Measurements from ENCODE around the gene FOXE3. TPM values are rescaled to one million over a fixed set of nuclear protein-coding genes. Genes with fewer than 3 reads are reported as not detected.

FOXE3 gene
- total RNA-seq, 1 donor from 2014 or later, result not detected

DNA sequence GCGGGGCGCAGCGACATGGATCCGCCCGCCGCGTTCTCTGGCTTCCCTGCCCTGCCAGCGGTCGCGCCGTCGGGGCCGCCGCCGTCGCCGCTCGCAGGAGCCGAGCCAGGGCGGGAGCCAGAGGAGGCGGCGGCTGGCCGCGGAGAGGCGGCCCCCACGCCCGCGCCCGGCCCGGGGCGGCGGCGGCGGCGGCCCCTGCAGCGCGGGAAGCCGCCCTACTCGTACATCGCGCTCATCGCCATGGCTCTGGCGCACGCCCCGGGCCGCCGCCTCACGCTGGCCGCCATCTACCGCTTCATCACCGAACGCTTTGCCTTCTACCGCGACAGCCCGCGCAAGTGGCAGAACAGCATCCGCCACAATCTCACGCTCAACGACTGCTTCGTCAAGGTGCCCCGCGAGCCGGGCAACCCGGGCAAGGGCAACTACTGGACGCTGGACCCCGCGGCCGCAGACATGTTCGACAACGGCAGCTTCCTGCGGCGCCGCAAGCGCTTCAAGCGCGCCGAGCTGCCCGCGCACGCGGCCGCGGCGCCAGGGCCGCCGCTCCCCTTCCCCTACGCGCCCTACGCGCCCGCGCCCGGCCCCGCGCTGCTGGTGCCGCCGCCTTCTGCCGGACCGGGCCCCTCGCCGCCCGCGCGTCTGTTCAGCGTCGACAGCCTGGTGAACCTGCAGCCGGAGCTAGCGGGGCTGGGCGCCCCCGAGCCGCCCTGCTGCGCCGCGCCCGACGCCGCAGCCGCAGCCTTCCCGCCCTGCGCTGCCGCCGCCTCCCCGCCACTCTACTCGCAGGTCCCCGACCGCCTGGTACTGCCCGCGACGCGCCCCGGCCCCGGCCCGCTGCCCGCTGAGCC lies 459 bp downstream of the FOXE3 start:
- Histone ChIP-seq H3K27me3 (ENCODE audit: control insufficient read depth, insufficient read depth, low read length) (peaks cover 33% of the 10 kb centered on the region), H3K4me3 (ENCODE audit: low read depth, low read length) (peak overlapping the region; percentile 21), H3K36me3 (ENCODE audit: control insufficient read depth, insufficient read depth, low read length) (no peaks in the 10 kb centered on the region)
- no peak for TF ChIP-seq CTCF (IDR thresholded peaks at IDR 0.05; ENCODE audit: insufficient read depth, low read length, poor library complexity, severe bottlenecking)
- no peak for DNase-seq (ENCODE audit: low read depth)

DNA sequence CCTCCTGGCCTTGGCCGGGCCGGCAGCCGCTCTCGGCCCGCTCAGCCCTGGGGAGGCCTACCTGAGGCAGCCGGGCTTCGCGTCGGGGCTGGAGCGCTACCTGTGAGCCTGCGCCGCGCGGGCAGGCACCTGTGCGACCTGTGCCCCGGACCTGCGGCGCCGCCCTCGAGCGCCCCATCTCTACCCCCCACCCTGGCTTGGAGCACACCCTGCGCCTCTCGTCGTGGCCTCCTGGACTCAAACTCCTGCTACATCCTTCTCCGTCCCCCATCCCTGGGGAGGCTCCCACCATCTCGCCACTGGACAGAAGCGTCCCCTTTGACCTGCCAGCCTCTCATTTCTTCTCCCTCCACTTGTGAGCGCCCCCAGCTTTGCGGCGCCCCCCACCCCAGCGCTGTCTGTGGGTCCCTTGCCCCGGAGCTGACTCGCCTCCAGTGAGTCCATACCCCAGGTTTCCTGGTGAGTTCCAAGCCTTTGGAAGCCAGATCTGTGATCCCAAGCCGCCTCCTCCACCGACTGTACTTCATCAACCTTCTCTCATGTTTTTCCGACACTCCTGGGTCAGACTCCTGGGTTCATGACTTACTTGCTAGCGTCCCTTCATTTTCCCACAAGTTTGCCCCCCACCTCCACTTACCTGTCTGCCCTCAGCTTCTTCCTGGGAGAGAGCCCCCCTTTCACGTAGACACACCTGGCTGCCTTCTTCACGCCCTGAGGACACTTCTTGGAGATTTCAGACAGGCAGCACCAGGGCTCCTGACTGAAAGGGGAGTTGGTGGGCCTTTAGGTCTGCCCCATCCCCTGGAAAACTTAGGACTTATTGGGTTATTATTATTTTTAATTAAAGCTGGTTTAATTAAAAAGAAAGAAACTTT lies 1.3 kb downstream of the FOXE3 start:
- Histone ChIP-seq H3K4me3 (ENCODE audit: low read depth, low read length) (no peak overlapping the region), H3K27me3 (ENCODE audit: control insufficient read depth, insufficient read depth, low read length) (peaks cover 33% of the 10 kb centered on the region), H3K36me3 (ENCODE audit: control insufficient read depth, insufficient read depth, low read length) (no peaks in the 10 kb centered on the region)
- no peak for TF ChIP-seq CTCF (IDR thresholded peaks at IDR 0.05; ENCODE audit: insufficient read depth, low read length, poor library complexity, severe bottlenecking)
- no peak for DNase-seq (ENCODE audit: low read depth)

DNA sequence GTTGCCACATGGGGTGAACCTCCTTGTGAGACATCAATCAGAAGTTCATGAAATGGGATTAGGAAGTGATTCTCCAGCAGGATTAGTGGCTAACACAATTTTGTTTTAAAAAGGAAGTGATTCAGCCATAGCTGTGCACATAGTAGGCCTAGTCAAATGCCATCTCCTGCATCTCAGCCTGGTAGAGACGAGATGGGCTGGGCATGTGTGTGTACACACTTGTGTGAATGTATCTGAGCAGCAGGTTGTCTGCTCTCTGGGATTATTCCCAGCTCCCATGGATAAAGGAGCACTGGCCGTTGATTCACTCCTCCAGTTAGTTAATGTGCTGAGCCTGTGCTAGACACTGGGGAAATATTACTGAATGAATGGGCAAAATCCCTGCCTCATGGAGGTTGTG lies 2.0 kb downstream of the FOXE3 start:
- H3K27me3 ChIP-seq (ENCODE audit: control insufficient read depth, insufficient read depth, low read length), result peaks cover 33% of the 10 kb centered on the region
- TF ChIP-seq CTCF (IDR thresholded peaks at IDR 0.05; ENCODE audit: insufficient read depth, low read length, poor library complexity, severe bottlenecking), result no peak
- no peaks in the 10 kb centered on the region for H3K36me3 ChIP-seq (ENCODE audit: control insufficient read depth, insufficient read depth, low read length)
- no peak overlapping the region for H3K4me3 ChIP-seq (ENCODE audit: low read depth, low read length)
- DNase-seq (ENCODE audit: low read depth), result no peak

DNA sequence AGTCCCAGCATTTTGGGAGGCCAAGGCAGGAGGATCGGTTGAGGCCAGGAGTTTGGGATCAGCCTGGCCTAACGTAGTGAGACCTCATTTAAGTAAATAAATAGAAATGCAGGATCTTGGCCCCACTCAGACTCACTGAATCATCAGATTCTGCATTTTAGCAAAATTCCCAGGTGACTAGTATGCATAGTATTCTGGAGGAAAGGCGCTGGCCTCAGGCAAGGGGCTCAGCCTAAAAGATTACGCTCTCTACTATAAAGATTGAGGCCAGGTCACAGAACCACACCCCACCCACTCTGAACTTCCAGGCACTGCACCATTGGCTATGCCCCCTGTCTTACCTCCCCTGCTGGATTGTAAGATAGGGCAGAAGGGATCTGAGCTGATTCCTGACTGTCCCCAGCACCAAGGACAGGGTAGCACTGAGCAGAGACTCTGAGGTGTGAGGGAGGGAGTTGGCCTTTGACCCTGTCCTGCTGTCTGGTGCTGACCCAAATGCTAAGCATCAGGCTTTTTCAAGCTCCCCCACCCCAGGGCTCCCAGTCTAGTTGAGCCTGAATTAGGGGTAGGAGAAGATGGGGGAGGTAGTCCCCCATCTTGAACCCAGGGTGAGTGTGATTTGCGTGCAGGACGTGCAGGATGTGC lies 2.7 kb downstream of the FOXE3 start:
- Histone ChIP-seq H3K4me3 (ENCODE audit: low read depth, low read length) (no peak overlapping the region), H3K27me3 (ENCODE audit: control insufficient read depth, insufficient read depth, low read length) (peaks cover 33% of the 10 kb centered on the region), H3K36me3 (ENCODE audit: control insufficient read depth, insufficient read depth, low read length) (no peaks in the 10 kb centered on the region)
- DNase-seq (ENCODE audit: low read depth), result no peak
- no peak for TF ChIP-seq CTCF (IDR thresholded peaks at IDR 0.05; ENCODE audit: insufficient read depth, low read length, poor library complexity, severe bottlenecking)

- TF ChIP-seq CTCF (IDR thresholded peaks at IDR 0.05; ENCODE audit: insufficient read depth, low read length, poor library complexity, severe bottlenecking), result no peak
- peaks cover 27% of the 10 kb centered on the region for H3K27me3 ChIP-seq (ENCODE audit: control insufficient read depth, insufficient read depth, low read length)
- H3K4me3 ChIP-seq (ENCODE audit: low read depth, low read length), result no peak overlapping the region
- H3K36me3 ChIP-seq (ENCODE audit: control insufficient read depth, insufficient read depth, low read length), result no peaks in the 10 kb centered on the region
- DNase-seq (ENCODE audit: low read depth), result no peak
These were observed 4.5 kb downstream of the FOXE3 start for GRCh38 chr1:47420547-47420946.

All from kidney epithelial cell (primary cell).